IMR-90 (cell line): ENCODE results near the gene ATP5MC3.

Source experiments
- CEBPB ChIP-seq: IDR thresholded peaks from 2 replicates; pipeline ENCODE4 v1.6.1; 2012; ENCODE audit warnings: low read depth, low read length, improper control_type of control experiment
- CTCF ChIP-seq: conservative IDR thresholded peaks from 2 replicates; pipeline ENCODE4 v1.5.1; 2012; ENCODE audit warnings: mild to moderate bottlenecking, low read depth, low read length, improper control_type of control experiment
- ELK1 ChIP-seq: fragments of 150-350 bp; IDR thresholded peaks from 2 replicates; pipeline ENCODE4 v1.6.1; 2016; ENCODE audit warnings: low read depth, mild to moderate bottlenecking, low read length, moderate library complexity, borderline replicate concordance
- MAFK ChIP-seq: IDR thresholded peaks from 2 replicates; pipeline ENCODE4 v1.6.1; 2012; ENCODE audit warnings: low read depth, low read length, improper control_type of control experiment
- MAZ ChIP-seq: IDR thresholded peaks from 2 replicates; pipeline ENCODE4 v1.6.1; 2012; ENCODE audit warnings: low read depth, mild to moderate bottlenecking, low read length, improper control_type of control experiment, moderate library complexity, borderline replicate concordance
- MXI1 ChIP-seq: IDR thresholded peaks from 2 replicates; pipeline ENCODE4 v1.6.1; 2012; ENCODE audit warnings: low read depth, mild to moderate bottlenecking, low read length, moderate library complexity, borderline replicate concordance
- NFE2L2 ChIP-seq: fragments of 150-350 bp; IDR thresholded peaks from 2 replicates; pipeline ENCODE4 v1.6.1; 2016; ENCODE audit warnings: low read depth, mild to moderate bottlenecking, low read length
- POLR2A ChIP-seq: IDR thresholded peaks from 2 replicates; pipeline ENCODE4 v1.6.1; 2012; ENCODE audit warnings: mild to moderate bottlenecking, low read depth, low read length
- RAD21 ChIP-seq: IDR thresholded peaks from 2 replicates; pipeline ENCODE4 v1.6.1; 2012; ENCODE audit warnings: low read length, improper control_type of control experiment
- RCOR1 ChIP-seq: IDR thresholded peaks from 2 replicates; pipeline ENCODE4 v1.6.1; 2012; ENCODE audit warnings: mild to moderate bottlenecking, low read length, improper control_type of control experiment; ENCODE audit not compliant: insufficient replicate concordance
- SMC3 ChIP-seq: fragments of 150-350 bp; IDR thresholded peaks from 2 replicates; pipeline ENCODE4 v1.6.1; 2016; ENCODE audit warnings: low read depth, mild to moderate bottlenecking, antibody characterized with exemption, low read length, moderate library complexity
- USF2 ChIP-seq: fragments of 150-350 bp; IDR thresholded peaks from 2 replicates; pipeline ENCODE4 v1.6.1; 2017; ENCODE audit warnings: mild to moderate bottlenecking, antibody characterized with exemption, low read length, low read depth

- TF ChIP-seq CTCF (no peak), SMC3 (no peak), POLR2A (no peak), RAD21 (no peak), NFE2L2 (no peak), USF2 (no peak), RCOR1 (no peak), ELK1 (no peak), MXI1 (no peak), MAZ (no peak), CEBPB (no peak), MAFK (no peak)
These were observed 17.3 kb downstream of the ATP5MC3 start for GRCh38 chr2:175164235-175164634.
